ENCODE measurements around the gene TMEM119.

Gene TMEM119

GRCh38 chr12:108542320-108542719, 55.6 kb downstream of the TMEM119 start:
- no peaks in the 10 kb centered on the region for H3K9me3 Mint-ChIP-seq
- H3K27ac Mint-ChIP-seq: peak overlapping the region; percentile 94
- ATAC-seq: no peak
- no peaks in the 10 kb centered on the region for H3K27me3 Mint-ChIP-seq
- H3K4me3 Mint-ChIP-seq: no peak overlapping the region
- H3K4me1 Mint-ChIP-seq: peaks cover 44% of the 10 kb centered on the region
- H3K36me3 Mint-ChIP-seq: peaks cover 49% of the 10 kb centered on the region

Measured in stimulated activated memory B cell treated with anti-CD40 and anti-IgM and Interleukin-4, amounts not matched to agents 10 μg/mL and 1 μg/mL and 100 μg/mL, for 72 hours (primary cell).